Stimulated activated naive CD8-positive, alpha-beta T cell treated with anti-CD3 and anti-CD28 coated beads, Interleukin-15, Interleukin-2, amounts not matched to agents 100 ng/mL and 50 ng/mL, for 24 hours (primary cell): ENCODE measurements around the gene POU1F1.
"Not testable (repeated sequence)": the region's sequence is repeated elsewhere in the genome, so short reads cannot be mapped to it uniquely, and the experiment has no call there.

Source experiments
- H3K27ac Mint-ChIP-seq: one replicate; pipeline ENCODE4 v1.8.0; 2021; ENCODE audit warnings: mild to moderate bottlenecking, mixed read lengths
- H3K27me3 Mint-ChIP-seq: one replicate; pipeline ENCODE4 v1.8.0; 2021; ENCODE audit warnings: mixed read lengths
- H3K36me3 Mint-ChIP-seq: one replicate; pipeline ENCODE4 v1.8.0; 2021; ENCODE audit warnings: low read depth, mixed read lengths
- H3K4me1 Mint-ChIP-seq: one replicate; pipeline ENCODE4 v1.8.0; 2021; ENCODE audit warnings: low read depth, mixed read lengths
- H3K4me3 Mint-ChIP-seq: one replicate; pipeline ENCODE4 v1.8.0; 2021; ENCODE audit warnings: mild to moderate bottlenecking, mixed read lengths
- H3K9me3 Mint-ChIP-seq: one replicate; pipeline ENCODE4 v1.8.0; 2021; ENCODE audit warnings: mixed read lengths

Gene POU1F1

DNA sequence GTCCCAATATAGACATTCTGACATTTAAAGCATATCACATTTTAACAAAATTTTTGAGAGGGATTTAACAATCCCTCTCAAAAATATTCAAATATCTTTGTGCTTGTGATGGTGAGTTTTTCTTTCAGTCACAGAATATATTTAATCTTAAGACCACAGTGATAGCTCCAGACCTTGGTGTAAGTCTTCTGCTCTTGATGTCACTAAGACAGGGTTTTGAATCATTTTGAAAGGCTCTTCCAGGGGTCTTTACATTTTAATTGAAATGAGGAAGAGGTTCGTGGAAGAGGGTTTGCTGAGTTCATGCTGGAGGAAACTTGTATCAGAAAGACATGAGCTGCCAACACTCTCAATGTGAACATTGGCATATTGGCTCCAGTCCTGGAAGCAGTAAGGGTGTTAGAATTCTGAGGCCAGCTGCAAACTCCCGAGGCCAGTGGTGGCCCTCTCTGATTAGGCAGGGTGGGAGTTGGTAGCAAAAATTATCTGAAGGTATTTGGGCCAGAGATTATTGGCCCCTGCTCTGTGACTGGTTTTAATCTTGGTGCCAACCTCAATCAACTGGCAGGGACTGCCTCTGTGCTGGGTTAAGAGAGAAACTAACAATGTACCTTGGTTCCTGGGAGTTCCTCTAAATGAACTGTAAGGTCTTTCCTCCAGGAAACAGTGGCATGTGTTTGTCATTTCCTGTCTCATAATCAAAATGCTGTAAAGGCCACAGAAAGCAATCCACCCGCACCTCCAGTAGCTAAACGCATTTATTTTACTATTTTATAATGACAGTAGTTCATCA lies 5.3 kb downstream of the POU1F1 start:
- no peak overlapping the region for H3K27ac Mint-ChIP-seq
- H3K4me1 Mint-ChIP-seq, result peaks cover 30% of the 10 kb centered on the region
- no peaks in the 10 kb centered on the region for H3K9me3 Mint-ChIP-seq
- H3K27me3 Mint-ChIP-seq, result no peaks in the 10 kb centered on the region
- no peaks in the 10 kb centered on the region for H3K36me3 Mint-ChIP-seq
- no peak overlapping the region for H3K4me3 Mint-ChIP-seq

DNA sequence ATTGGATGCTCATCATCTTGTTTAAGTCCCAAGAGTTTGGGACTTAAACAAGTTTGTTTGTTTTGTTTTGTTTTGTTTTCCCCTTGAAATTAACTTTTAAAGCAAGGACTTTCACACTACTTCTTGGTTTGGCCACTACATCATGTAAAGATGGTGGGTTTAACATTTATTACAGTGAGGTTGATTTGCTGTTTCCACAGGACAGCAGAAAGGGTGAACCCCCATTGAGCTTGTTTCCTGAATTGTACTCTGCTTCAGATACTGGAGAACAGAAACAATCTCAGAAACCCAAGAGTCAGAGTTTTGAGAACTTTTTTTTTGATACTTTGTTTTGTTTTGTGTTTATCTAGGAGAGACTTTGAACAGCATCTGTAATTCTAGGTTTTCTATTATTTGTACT lies 6.7 kb downstream of the POU1F1 start:
- Mint-ChIP-seq H3K27me3 (no peaks in the 10 kb centered on the region), H3K9me3 (no peaks in the 10 kb centered on the region), H3K27ac (no peak overlapping the region), H3K36me3 (no peaks in the 10 kb centered on the region), H3K4me3 (no peak overlapping the region), H3K4me1 (peaks cover 30% of the 10 kb centered on the region)

DNA sequence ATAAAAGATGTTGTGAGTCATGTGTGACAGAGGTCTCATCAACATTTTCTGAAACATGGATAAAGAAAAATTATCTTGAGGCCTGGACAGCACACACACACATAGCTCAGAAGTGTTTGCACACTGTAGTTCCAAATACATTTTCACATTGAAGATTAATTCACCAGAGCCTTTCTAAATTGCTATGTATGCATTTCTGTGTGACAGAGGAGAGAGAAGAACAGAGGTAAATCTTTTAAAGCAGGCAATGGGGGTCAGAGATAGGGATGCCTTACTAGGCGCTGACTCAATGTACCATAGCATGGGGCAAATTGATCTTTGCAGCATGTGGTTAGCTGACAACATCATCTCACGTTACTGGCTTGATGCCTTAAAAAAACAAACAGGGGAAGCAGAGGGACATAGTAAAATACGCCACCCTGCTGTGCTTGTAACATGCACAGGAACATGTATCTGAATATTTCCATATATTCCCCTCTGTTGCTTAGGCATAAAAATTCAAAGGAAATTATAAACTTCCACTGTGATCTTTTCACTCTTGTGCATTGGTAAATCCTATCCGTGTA lies 7.7 kb downstream of the POU1F1 start:
- Mint-ChIP-seq H3K27ac (peak overlapping the region; percentile 26), H3K4me3 (no peak overlapping the region), H3K4me1 (peaks cover 30% of the 10 kb centered on the region), H3K27me3 (no peaks in the 10 kb centered on the region), H3K9me3 (no peaks in the 10 kb centered on the region), H3K36me3 (no peaks in the 10 kb centered on the region)

DNA sequence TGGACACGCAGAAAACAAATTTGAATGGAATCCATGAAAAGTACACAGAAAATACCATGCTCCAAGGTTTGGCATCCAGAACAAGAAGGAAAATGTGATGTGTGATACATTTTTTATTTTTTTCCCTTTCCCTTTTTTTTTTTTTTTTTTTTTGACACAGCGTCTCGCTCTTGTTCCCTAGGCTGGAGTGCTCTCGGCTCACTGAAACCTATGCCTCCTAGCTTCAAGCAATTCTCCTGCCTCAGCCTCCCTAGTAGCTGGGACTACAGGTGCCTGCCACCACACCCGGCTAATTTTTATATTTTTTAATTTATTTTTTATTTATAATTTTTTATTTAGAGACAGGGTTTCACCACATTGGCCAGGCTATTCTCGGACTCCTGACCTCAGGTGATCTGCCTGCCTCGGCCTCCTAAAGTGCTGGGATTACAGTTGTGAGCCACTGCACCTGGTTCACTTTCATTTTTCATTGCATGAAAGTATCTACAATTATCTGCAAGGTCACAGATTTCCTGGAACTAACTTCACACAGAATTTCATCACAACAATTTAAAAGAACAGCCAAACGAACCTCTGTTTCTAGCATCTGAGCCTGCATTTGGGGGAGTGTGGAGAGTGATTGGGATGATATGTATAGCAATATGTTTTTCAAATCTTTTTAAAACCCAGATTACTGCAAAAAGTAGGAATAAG lies 8.3 kb downstream of the POU1F1 start:
- no peak overlapping the region for H3K27ac Mint-ChIP-seq
- no peaks in the 10 kb centered on the region for H3K36me3 Mint-ChIP-seq
- H3K4me1 Mint-ChIP-seq, result peaks cover 27% of the 10 kb centered on the region
- no peaks in the 10 kb centered on the region for H3K9me3 Mint-ChIP-seq
- no peak overlapping the region for H3K4me3 Mint-ChIP-seq
- H3K27me3 Mint-ChIP-seq, result no peaks in the 10 kb centered on the region

DNA sequence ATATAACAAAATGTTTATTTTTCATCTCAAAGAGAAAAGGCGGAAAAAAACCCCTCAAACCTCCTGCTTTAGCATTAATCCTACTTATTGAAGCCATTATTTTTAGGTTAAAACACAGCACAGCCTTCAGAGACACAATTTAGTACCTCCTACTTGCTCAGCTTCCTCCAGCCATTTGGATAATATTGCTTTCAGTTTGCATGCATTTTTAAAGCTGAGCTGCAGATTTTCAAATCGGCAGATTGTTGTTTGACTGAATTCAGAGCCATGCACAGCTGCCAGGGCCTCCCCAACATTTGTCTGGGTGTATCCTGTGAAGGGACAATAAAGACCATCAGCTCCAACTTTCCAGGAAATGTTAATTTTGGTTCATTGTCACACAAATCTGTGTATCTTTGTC lies 14.5 kb downstream of the POU1F1 start:
- Mint-ChIP-seq H3K4me1 (no peaks in the 10 kb centered on the region), H3K4me3 (no peak overlapping the region), H3K9me3 (no peaks in the 10 kb centered on the region), H3K36me3 (no peaks in the 10 kb centered on the region), H3K27ac (no peak overlapping the region), H3K27me3 (no peaks in the 10 kb centered on the region)

DNA sequence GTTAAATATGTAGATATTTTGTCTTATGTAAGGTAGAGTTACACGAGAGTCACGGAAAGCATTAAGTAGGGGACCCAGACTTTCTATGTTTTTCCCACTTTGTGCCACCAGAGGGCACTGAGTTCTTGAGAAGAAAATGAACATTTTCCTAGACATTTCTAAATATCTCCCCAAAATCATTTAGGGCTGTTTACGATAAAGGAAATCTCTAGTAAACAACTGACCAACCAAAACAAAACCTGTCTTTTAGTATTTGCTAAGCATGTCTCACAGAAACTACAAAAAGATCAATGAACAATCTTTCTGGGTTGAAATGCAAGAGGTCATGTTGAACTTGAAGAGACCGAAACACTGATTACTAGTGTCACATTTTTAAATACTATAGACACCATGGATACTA lies 16.1 kb downstream of the POU1F1 start:
- H3K27ac Mint-ChIP-seq, result no peak overlapping the region
- no peaks in the 10 kb centered on the region for H3K4me1 Mint-ChIP-seq
- no peaks in the 10 kb centered on the region for H3K9me3 Mint-ChIP-seq
- H3K36me3 Mint-ChIP-seq, result no peaks in the 10 kb centered on the region
- H3K4me3 Mint-ChIP-seq, result no peak overlapping the region
- no peaks in the 10 kb centered on the region for H3K27me3 Mint-ChIP-seq

DNA sequence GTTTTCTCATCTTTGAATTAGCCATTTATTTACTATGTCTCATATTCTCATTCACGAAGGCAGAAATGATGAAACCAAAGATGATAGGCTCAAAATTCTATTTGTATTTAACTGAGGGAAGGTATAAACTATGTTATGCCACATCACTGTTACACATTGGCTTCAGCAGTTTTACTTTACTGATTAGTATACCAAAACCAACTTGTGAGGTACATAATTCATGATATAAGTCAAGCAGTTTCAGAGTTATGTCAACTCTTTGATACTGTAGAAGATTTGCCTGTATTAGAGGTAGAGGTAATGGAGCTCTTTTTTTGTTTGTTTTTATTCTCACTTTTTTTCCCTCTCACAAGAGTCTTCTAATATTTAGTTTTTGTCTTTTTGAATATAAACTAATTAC lies 26.4 kb downstream of the POU1F1 start:
- H3K4me1 Mint-ChIP-seq, result peaks cover 16% of the 10 kb centered on the region
- no peaks in the 10 kb centered on the region for H3K9me3 Mint-ChIP-seq
- H3K27ac Mint-ChIP-seq, result no peak overlapping the region
- H3K27me3 Mint-ChIP-seq, result no peaks in the 10 kb centered on the region
- no peak overlapping the region for H3K4me3 Mint-ChIP-seq
- H3K36me3 Mint-ChIP-seq, result peaks cover 52% of the 10 kb centered on the region

DNA sequence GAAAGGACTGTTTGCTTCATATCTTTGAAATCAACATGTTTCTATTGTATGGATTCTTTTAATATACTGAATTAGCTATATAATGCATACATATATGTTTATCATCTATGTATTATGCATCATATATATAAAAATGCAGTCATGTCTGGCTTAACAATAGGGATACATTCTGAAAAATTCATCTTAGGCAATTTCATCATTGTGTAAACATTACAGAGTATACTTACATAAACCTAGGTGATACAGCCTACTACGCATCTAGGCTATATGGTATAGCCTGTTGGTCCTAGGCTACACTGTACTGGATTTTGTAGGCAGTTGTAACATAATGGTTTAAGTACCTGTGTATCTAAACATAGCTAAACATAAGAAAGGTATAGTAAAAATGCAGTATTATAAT lies 27.6 kb downstream of the POU1F1 start:
- Mint-ChIP-seq H3K27ac (no peak overlapping the region), H3K9me3 (no peaks in the 10 kb centered on the region), H3K4me1 (peaks cover 16% of the 10 kb centered on the region), H3K4me3 (no peak overlapping the region), H3K27me3 (no peaks in the 10 kb centered on the region), H3K36me3 (peaks cover 50% of the 10 kb centered on the region)

DNA sequence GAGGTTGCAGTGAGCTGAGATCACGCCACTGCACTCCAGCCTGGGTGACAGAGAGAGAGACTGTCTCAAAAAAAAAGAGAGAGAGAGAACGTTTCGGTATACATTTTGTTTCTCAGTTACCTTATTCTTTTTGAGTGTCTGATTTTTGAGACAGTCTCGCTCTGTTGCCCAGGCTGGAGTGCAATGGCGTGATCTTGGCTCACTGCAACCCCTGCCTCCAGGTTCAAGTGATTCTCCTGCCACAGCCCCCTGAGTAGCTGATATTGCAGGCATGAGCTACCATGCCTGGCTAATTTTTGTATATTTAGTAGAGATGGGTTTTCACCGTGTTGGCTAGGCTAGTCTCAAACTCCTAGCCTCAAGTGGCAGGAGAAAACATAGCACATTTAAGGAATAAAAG lies 28.2 kb downstream of the POU1F1 start:
- H3K27me3 Mint-ChIP-seq, H3K4me3 Mint-ChIP-seq, H3K9me3 Mint-ChIP-seq, H3K27ac Mint-ChIP-seq: not testable (repeated sequence)
- Mint-ChIP-seq H3K4me1 (peaks cover 18% of the 10 kb centered on the region), H3K36me3 (peaks cover 50% of the 10 kb centered on the region)

DNA sequence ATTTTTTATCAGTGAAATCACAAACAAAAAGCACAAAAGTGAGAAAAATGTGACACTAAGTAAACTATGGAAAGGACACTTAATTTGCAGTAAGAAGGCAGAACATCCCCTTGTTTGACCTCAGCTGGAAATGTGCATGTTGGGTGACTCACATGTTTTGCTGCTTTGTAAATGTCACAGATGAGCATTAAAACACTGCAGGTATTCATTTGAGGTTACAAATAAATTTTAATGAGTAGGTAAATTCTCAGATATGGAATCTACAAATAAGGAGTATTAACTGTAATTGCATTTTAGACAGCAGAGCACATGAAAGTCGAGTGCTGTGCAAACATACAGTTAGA lies 29.0 kb downstream of the POU1F1 start:
- Mint-ChIP-seq H3K4me3 (no peak overlapping the region), H3K27ac (no peak overlapping the region), H3K9me3 (no peaks in the 10 kb centered on the region), H3K27me3 (no peaks in the 10 kb centered on the region), H3K4me1 (peaks cover 20% of the 10 kb centered on the region), H3K36me3 (peaks cover 52% of the 10 kb centered on the region)

DNA sequence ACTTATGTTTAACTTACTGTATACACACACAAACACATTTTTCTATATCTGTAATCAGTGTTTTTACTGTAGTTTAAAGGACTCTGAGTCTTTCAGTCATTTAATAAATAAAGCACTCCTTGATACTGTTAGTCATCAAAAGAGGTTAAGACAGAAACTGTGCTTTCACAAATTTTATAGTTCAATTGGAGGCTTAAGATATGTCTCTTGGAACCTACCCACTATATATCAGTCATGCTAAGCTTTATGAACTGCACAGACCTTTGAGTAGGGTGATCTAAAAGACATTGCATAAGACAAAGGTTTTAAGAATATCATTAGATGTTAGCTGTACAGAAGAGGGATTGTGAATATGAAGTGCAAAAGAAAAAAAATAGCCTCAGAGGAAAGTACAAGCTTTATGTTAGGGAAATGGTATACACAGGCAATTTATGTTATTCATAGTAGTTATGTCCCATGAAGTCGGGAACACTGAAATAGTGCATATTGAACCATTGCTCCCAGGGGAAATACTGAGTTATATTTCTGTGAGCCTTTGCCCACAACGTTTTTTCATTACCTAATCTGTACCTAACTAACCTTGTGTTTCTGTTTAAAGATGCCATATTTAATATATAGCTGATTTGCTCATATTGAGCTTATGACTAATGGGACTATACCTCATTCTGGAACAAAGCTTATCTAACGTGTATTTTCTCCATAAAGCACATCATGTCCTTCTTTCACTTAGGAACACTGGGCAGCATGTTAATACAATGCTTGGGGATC lies 29.5 kb downstream of the POU1F1 start:
- Mint-ChIP-seq H3K27ac (peak overlapping the region; percentile 27), H3K36me3 (peaks cover 51% of the 10 kb centered on the region), H3K27me3 (no peaks in the 10 kb centered on the region), H3K4me3 (no peak overlapping the region), H3K4me1 (peaks cover 20% of the 10 kb centered on the region), H3K9me3 (no peaks in the 10 kb centered on the region)

DNA sequence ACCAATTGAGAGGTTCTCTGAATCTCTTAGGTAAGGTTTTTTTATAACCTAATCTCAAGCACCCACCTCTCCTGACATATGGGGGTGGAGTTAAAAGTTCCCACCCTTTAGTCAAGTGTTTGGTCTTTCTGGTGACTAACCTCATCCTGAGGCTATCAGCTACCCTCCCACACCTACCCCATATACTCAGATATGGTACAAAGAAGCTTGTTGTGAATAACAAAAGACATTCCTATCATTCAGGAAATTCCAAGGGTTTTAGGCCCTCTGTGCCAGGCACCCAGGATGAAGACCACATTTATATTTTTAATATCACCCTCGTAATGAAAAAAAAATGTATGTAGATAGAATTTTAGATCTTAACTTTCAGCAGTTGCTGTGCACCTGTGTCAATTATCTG lies 40.3 kb downstream of the POU1F1 start:
- peaks cover 25% of the 10 kb centered on the region for H3K36me3 Mint-ChIP-seq
- peaks cover 26% of the 10 kb centered on the region for H3K4me1 Mint-ChIP-seq
- H3K9me3 Mint-ChIP-seq, result no peaks in the 10 kb centered on the region
- H3K27me3 Mint-ChIP-seq, result no peaks in the 10 kb centered on the region
- no peak overlapping the region for H3K27ac Mint-ChIP-seq
- no peak overlapping the region for H3K4me3 Mint-ChIP-seq

DNA sequence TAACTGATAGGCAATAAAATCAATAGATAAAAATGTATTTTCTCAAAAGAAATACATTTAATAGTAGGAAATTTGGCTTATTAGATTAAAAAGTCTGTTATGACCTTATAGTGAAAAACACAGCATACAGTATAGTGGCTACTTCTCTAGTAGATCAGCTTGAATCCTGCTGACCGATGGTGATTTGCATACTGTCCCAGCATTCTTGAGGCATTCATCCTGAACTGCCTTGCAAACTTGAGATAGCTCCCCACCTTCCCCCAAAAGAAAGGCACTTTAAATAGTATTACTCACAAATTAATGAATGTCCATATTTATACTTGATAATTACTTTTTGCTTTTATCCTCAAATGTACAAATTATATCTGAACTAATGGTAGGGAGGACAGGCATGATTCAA lies 42.6 kb downstream of the POU1F1 start:
- H3K27ac Mint-ChIP-seq, result no peak overlapping the region
- no peaks in the 10 kb centered on the region for H3K27me3 Mint-ChIP-seq
- no peaks in the 10 kb centered on the region for H3K9me3 Mint-ChIP-seq
- H3K4me1 Mint-ChIP-seq, result peaks cover 39% of the 10 kb centered on the region
- H3K4me3 Mint-ChIP-seq, result no peak overlapping the region
- H3K36me3 Mint-ChIP-seq, result peaks cover 16% of the 10 kb centered on the region

DNA sequence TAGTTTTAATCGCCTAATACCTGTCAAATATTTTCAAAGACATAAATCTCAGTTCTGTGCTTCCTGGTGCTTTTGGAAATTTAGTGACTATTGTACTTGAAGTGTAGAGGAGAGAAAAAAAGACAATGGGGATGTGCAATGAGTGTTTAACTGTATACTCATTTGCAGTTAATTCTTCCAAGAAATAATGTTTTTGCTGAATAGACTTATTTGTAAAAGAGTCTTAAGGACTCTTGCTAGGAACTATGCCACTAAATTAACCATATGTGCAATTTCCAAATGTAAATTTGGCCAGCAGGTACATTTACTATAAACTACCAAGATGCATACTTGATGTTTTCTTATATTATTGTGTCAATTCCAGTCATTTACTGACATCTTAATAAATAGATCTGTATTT lies 47.3 kb downstream of the POU1F1 start:
- Mint-ChIP-seq H3K9me3 (no peaks in the 10 kb centered on the region), H3K36me3 (peaks cover 11% of the 10 kb centered on the region), H3K27ac (no peak overlapping the region), H3K4me3 (peak overlapping the region; percentile 95), H3K4me1 (peaks cover 43% of the 10 kb centered on the region), H3K27me3 (peaks cover 10% of the 10 kb centered on the region)

DNA sequence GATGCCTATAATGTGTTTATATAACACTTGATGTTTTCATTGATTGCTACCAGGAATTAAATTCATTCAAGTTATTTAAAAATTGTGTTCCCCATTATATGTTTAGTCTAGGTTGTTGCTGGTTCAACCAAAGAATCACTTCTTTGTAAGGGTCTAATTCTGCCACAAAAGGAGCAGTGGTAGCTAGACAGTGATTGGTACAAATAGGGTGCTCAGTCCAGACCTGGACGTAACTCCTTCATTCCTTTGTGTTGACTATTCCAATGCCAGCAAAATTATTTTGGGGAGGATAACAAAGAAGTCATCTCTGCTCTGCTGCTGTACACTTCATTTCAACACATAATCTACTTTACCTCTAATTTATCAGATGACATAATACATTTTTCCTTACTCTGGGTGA lies 48.1 kb downstream of the POU1F1 start:
- H3K27ac Mint-ChIP-seq, result no peak overlapping the region
- peaks cover 10% of the 10 kb centered on the region for H3K36me3 Mint-ChIP-seq
- peaks cover 43% of the 10 kb centered on the region for H3K4me1 Mint-ChIP-seq
- no peaks in the 10 kb centered on the region for H3K9me3 Mint-ChIP-seq
- H3K27me3 Mint-ChIP-seq, result peaks cover 11% of the 10 kb centered on the region
- H3K4me3 Mint-ChIP-seq, result peak overlapping the region; percentile 95
